ENCODE data around the gene ANO10.

DNA sequence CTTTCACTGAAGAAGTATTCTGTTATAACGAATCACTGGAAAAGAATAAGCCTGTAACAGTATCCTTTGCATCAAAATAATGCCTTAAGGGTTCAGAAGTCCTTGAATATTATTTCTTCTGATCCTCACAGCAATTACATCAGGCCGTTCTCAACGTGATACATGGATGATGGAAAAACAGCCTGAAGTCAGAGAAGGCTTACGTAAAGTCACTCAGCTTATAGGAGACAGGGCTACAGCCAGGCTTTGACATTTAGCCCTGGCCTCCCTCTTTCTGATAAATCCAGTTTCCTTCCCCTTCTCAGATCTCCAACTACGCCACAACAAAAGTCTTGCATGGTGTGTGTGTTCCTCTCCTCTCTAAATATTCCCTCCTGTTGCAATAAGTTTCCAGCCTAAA, 131.9 kb downstream of the ANO10 start:
- TF ChIP-seq, protein P1, sequence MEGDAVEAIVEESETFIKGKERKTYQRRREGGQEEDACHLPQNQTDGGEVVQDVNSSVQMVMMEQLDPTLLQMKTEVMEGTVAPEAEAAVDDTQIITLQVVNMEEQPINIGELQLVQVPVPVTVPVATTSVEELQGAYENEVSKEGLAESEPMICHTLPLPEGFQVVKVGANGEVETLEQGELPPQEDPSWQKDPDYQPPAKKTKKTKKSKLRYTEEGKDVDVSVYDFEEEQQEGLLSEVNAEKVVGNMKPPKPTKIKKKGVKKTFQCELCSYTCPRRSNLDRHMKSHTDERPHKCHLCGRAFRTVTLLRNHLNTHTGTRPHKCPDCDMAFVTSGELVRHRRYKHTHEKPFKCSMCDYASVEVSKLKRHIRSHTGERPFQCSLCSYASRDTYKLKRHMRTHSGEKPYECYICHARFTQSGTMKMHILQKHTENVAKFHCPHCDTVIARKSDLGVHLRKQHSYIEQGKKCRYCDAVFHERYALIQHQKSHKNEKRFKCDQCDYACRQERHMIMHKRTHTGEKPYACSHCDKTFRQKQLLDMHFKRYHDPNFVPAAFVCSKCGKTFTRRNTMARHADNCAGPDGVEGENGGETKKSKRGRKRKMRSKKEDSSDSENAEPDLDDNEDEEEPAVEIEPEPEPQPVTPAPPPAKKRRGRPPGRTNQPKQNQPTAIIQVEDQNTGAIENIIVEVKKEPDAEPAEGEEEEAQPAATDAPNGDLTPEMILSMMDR (IDR thresholded peaks at IDR 0.05; ENCODE audit: low read length), result no peak
- no peak for TF ChIP-seq EZH2 (IDR thresholded peaks at IDR 0.05; ENCODE audit: borderline replicate concordance, low read length)

Measured in OCI-LY1 (cell line).